DMS79 (cell line): ENCODE data around the gene CD300LB.
"Not testable (repeated sequence)": the region's sequence is repeated elsewhere in the genome, so short reads cannot be mapped to it uniquely, and the experiment has no call there.

Experiments used
- DNase-seq: peaks from one replicate; lab custom pipeline; 2025; lab: John Stamatoyannopoulos, UW

The CD300LB gene

DNA sequence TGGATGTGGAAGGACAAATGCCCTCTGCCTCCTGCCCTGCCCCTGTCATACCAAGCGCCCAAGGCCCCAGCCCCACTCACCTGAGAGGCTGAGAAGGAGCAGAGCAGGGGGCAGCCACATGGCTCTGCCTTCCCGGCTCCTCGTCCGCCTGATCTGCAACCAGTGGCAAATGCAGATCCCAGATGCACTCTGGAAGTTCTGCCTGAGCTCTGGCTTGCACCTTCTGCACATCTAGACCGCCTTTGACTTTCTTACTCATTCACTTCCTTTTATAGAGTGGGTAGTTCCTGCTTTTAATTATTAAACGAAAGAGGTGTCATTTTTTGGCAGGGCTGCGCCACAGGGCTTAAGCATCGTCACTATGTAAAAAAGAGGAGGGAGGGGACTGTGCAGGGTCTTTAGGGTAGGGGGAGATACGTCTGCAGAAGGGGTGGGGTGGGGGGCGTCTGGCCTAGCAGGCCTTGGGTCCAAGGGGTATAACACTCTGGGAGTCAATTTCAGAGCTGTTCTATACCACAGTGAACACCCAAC, at the start of gene CD300LB:
Gene CD300LB (minus strand): TSS at position 245 of the 531 bp plus-strand sequence. CDS start 125 bp downstream, at position 120.
- DNase-seq: no peak

- no peak for DNase-seq
Observed at GRCh38 chr17:74579900-74580299, 48.6 kb upstream of the CD300LB start.

GRCh38 chr17:74578979-74579378, 47.7 kb upstream of the CD300LB start:
- no peak for DNase-seq

DNA sequence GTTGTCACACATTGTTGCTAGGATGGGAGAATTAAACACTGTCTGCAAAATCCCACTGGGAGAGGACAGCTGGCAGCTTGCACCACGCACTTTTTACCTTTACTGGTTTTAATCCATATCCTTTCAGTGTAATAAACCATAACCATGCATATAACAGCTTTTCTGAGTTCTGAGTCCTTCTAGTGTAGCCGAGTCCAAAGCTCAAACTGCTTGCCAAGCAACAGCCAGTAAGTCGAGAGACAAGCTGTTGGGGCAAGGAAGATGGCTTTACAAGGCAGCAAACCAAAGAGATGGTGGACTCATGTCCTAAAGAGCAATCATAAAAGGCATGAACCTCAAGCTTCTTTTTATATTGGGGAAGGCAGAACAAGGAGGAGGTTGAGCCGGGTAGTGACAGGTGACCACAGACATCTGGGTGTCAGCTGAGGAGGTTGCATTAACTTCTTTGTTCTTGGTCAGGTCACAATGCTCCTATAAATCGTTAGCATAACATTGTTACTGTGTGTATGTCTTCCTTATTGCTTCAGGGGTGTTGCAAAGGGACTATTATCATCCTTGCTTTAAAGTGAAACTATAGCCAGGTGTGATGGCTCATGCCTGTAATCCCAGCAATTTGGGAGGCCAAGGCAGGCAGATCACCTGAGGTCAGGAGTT, 43.3 kb upstream of the CD300LB start:
- DNase-seq: no peak

GRCh38 chr17:74573635-74574034, 42.4 kb upstream of the CD300LB start:
- not testable (repeated sequence) for DNase-seq

DNA sequence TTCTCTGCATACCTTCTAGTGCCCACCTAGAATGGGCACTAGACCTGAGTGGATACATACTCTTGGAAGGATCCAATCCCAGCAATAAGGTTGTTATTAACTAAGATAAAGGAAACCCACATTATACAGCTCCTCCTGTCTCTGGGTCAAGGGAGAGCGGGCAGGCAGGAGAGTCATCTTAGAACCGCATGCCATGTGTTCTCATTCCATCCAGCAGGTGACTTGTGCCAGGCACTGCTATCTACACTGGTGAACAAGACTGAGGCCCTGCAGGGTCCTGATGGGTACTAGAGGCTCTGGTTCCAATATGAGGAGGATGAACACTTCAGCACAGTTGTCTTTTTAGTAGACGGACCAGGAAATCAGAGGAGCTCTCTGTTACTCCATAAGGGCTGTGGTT, 41.9 kb upstream of the CD300LB start:
- DNase-seq: no peak

DNA sequence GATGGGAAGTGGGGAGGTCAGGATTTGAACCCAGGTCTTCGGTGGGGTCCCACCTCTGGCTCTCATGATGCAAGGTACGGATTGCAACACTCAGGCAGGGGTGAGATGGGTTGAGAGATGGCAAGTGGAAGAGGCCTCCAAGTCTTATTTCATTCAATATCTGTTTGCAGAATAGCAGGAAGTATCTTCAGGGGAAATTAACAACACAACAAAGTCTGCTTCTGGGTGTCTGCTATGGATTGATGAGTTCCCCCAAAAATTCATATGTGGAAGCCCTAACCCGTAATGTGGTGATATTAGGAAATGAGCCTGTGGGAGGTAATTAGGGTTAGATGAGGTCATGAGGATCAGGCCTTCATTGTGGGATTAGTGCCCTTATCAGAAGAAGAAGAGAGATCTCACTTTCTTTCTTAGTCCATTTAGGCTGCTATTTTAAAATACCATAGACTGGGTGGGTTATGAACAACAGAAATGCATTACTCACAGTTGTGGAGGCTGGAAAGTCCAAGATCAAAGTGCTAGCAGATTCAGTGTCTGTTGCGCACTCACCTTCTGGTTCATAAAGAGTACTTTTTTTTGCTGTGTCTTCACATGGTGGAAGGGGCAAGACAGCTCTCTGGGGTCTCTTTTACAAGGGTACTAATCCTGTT, 40.5 kb upstream of the CD300LB start:
- no peak for DNase-seq

- DNase-seq: no peak
Observed at GRCh38 chr17:74569020-74570003, 38.0 kb upstream of the CD300LB start.

GRCh38 chr17:74568106-74568873, 37.0 kb upstream of the CD300LB start:
- no peak for DNase-seq

GRCh38 chr17:74567397-74567796, 36.1 kb upstream of the CD300LB start, which contains the start of gene CD300H:
Gene CD300H (minus strand): TSS chr17:74567509.
- no peak for DNase-seq

DNA sequence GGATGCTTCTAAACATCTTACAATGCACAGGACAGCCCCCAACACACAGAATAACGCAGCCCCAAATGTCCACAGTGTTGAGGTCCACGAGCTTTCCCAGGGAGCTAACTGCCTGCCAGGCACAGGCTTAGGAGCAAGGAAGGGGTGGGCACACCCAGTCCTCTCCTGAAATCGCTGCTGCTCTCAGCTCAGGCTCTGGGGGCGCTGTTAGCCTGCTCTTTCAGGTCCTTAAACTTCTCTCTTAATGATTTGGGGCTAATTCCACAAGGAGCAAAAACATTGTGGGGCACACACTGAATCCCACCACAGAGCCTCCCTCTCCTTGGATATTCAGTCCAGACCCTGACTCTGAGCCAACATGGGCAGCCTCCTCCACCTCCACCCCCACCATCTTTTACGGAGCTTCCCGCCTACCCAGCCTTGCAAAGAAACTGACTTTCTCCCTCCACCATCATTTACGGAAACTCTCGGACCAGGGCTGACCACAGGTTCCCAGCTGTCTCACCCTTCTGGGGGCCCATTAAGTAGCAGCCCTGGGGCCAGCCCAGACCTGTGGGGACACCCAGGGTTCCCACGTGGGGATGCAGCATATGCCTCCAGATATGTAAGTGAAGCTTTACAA, 35.0 kb upstream of the CD300LB start:
- DNase-seq: no peak

DNA sequence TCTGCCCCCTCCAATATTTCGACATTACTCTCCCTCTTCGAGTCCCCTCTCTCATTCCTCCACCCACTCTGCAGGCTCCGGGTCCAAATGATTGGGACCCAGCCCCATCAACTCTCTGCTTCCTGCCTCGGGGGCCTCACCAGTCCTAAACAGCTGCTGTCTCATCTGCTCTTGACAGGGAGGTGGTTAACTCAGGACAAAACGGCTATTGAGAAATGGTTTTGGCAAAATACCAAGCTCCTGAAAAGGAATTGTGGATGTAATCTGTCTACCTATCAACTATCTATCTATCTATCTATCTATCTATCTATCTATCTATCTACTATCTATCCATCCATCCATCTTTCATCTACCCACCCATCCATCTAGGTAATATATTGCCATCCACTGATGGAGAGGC, 33.9 kb upstream of the CD300LB start:
- no peak for DNase-seq

DNA sequence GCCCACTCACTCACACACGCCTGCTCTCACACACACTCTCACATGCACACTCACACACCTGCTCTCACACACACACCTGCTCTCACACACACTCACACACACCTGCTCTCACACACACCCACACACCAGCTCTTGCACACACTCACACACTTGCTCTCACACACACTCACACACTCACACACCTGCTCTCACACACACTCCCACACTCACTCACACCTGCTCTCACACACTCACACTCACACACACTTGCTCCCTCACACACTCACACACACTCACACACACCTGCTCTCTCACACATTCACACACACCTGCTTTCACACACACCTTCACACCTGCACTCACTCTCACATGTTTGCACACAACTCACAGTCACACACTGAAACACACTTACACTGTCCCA, 32.1 kb upstream of the CD300LB start:
- no peak for DNase-seq

DNA sequence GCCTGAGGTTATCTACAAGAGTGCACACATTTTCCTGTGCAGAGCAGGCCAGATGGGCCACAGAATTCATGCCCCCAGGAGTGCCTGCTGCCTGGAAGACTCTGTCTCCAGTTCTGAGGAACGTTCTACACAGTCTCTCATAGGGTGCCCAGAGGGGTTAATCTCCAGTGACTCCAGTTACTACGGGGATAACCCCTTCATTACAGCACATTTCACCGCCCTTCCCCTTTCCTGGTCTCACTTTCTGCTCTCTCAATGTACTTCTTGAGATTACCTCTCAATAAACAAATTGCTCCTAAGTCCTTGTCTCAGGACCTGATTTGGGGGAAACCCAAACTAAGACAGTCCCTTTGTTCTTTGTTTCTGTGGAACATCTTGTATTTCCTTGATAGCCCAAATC, 30.3 kb upstream of the CD300LB start:
- DNase-seq: no peak

- DNase-seq: no peak
Observed at GRCh38 chr17:74558882-74559519, 27.7 kb upstream of the CD300LB start.

- DNase-seq: not testable (repeated sequence)
Observed at GRCh38 chr17:74558402-74558801, 27.1 kb upstream of the CD300LB start.

DNA sequence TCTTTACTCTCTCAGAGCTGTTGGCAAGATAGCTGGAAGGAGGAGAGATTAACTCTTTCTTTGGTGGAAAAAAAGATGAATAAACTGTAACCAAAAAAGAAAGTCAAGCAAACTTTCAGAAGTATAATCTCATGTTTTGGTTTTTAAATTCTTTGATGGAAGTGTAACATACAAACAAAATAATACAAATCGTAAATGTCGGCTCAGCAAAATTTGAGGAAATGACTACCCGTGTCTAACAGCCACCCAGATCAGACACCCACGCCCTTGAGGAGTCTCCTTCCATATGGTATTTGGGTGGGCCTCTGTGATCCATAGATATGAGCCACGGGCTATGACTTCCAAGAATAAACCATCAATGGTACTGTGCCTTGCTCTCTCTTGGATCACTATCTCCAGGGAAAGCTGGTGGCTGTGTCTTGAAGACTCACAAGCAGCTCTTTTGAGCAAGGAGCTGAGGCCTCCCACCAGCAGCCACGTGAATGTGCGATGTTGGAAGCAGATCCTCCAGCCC, 24.2 kb upstream of the CD300LB start:
- no peak for DNase-seq

GRCh38 chr17:74554909-74555308, 23.6 kb upstream of the CD300LB start:
- DNase-seq: no peak

DNA sequence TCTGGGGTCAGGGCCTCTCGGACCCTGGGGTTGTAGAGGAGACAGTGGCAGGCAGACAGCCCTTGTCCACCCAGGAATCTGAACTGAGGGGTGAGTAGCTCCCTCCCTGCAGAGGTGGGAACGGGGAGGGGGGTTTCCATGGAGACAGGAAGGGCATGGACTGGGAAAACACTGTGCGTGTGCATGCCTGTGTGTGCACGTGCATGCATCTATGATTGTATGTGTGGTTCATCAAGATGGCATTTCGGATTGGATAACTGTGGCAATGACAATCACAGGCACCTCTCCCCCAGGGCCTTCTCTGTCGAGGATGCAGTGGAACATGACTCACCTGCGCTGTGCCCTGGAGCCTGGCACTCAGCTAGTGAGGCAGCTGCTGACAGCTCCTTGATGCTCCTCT, 20.8 kb upstream of the CD300LB start:
- DNase-seq: no peak

DNA sequence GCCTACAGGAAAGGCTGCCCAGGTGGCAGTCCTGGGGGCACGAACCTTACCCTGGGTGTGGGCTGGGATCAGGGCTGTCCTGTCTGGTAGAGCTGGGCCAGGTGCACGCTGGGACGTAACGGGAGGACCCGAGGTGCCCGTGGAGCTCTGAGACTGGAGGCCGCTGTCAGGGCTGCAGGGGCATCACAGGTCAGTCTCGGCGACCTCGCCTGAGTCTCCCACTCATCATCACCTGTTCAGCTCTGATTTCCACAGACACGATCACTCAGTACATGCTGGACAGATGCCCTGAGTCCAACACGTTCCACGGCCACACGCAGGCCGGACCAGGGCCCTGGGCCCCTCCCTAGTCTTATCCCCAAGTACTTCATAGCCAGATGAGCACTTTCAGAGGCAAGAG, 19.3 kb upstream of the CD300LB start:
- DNase-seq: no peak
